Measurements from ENCODE around the gene HAUS3.

The HAUS3 gene

GRCh38 chr4:2262944-2263250 is 21.0 kb upstream of the HAUS3 start:
- no peaks in the 10 kb centered on the region for H3K9me3 ChIP-seq (replicated peaks in 1 of 2; ENCODE audit: control insufficient read depth in 2 of 2, insufficient read depth in 1 of 2, low read depth in 1 of 2, low read length in 2 of 2)
- H2BK5ac ChIP-seq (ENCODE audit: low read length) = peak overlapping the region; percentile 93
- peaks cover 14 to 21% of the 10 kb centered on the region in 2 donors for H3K36me3 ChIP-seq (replicated peaks in 1 of 2; ENCODE audit: control insufficient read depth in 2 of 2, insufficient read depth in 2 of 2, low read length in 2 of 2)
- no CpG with 5 or more reads among the region's 13 CpGs for WGBS, 2 donors (ENCODE audit: extremely low coverage in 2 of 2, insufficient read length in 2 of 2, insufficient replicate concordance in 1 of 2)
- peak overlapping the region; percentile 89 for H3K4me2 ChIP-seq (ENCODE audit: insufficient read depth, low read length, poor library complexity, severe bottlenecking)
- peak overlapping the region; percentile 85 for H2BK15ac ChIP-seq (ENCODE audit: low read length)
- H3K23ac ChIP-seq (ENCODE audit: low read depth, low read length, poor library complexity) = peak overlapping the region; percentile 96
- H4K91ac ChIP-seq (ENCODE audit: low read depth, low read length, poor library complexity) = peak overlapping the region; percentile 92
- peak overlapping the region; percentile 99 for H3K18ac ChIP-seq (ENCODE audit: low read length)
- H3K9ac ChIP-seq (ENCODE audit: low read depth, low read length, poor library complexity) = peak overlapping the region; percentile 90
- H3K79me1 ChIP-seq (ENCODE audit: low read depth, low read length) = peaks cover 33% of the 10 kb centered on the region
- H3K4me3 ChIP-seq (ENCODE audit: low read length in 2 of 2) = peak overlapping the region; percentile 76 to 85
- peaks cover 0 to 25% (median 0%) of the 10 kb centered on the region in 3 experiments for H3K27me3 ChIP-seq (ENCODE audit: control insufficient read depth in 3 of 3, insufficient read depth in 3 of 3, low read depth in 1 of 3, low read length in 3 of 3)
- H3K27ac ChIP-seq (replicated peaks; ENCODE audit: low read length) = peak overlapping the region; percentile 90
- H2BK120ac ChIP-seq (ENCODE audit: low read depth, low read length) = peak overlapping the region; percentile 97
- peak overlapping the region; percentile 65 for H4K8ac ChIP-seq (ENCODE audit: low read depth, low read length)
- peaks cover 16 to 21% of the 10 kb centered on the region in 2 donors for H3K4me1 ChIP-seq (ENCODE audit: control insufficient read depth in 2 of 2, insufficient read depth in 1 of 2, low read depth in 1 of 2, low read length in 2 of 2)
- H3K4ac ChIP-seq (ENCODE audit: low read length) = peak overlapping the region; percentile 93
- H2AK5ac ChIP-seq (ENCODE audit: low read depth, low read length) = peak overlapping the region; percentile 97
- peak overlapping the region; percentile 84 for H2BK12ac ChIP-seq (ENCODE audit: low read length)
- H3K14ac ChIP-seq (ENCODE audit: low read length) = peak overlapping the region; percentile 71
- peak overlapping the region; percentile 100 for H2AFZ ChIP-seq (ENCODE audit: low read length)
- DNase-seq (ENCODE audit: low spot score) = no peak

- Histone ChIP-seq H2AK5ac (ENCODE audit: low read depth, low read length) (peak overlapping the region; percentile 97), H3K9me3 (replicated peaks in 1 of 2; ENCODE audit: control insufficient read depth in 2 of 2, insufficient read depth in 1 of 2, low read depth in 1 of 2, low read length in 2 of 2) (no peaks in the 10 kb centered on the region), H3K4me2 (ENCODE audit: insufficient read depth, low read length, poor library complexity, severe bottlenecking) (peak overlapping the region; percentile 89), H2BK5ac (ENCODE audit: low read length) (peak overlapping the region; percentile 93), H2BK12ac (ENCODE audit: low read length) (peak overlapping the region; percentile 84), H3K27me3 (ENCODE audit: control insufficient read depth in 3 of 3, insufficient read depth in 3 of 3, low read depth in 1 of 3, low read length in 3 of 3) (peaks cover 0 to 22% (median 0%) of the 10 kb centered on the region in 3 experiments), H3K4me1 (ENCODE audit: control insufficient read depth in 2 of 2, insufficient read depth in 1 of 2, low read depth in 1 of 2, low read length in 2 of 2) (peaks cover 16 to 21% of the 10 kb centered on the region in 2 donors), H2BK120ac (ENCODE audit: low read depth, low read length) (peak overlapping the region; percentile 97), H3K14ac (ENCODE audit: low read length) (peak overlapping the region; percentile 71), H3K4me3 (ENCODE audit: low read length in 2 of 2) (peak overlapping the region; percentile 79 to 85), H4K8ac (ENCODE audit: low read depth, low read length) (peak overlapping the region; percentile 65), H3K23ac (ENCODE audit: low read depth, low read length, poor library complexity) (peak overlapping the region; percentile 98), H3K18ac (ENCODE audit: low read length) (peak overlapping the region; percentile 99), H3K4ac (ENCODE audit: low read length) (peak overlapping the region; percentile 93), H3K9ac (ENCODE audit: low read depth, low read length, poor library complexity) (peak overlapping the region; percentile 90), H3K27ac (replicated peaks; ENCODE audit: low read length) (peak overlapping the region; percentile 90), H4K91ac (ENCODE audit: low read depth, low read length, poor library complexity) (peak overlapping the region; percentile 92), H2BK15ac (ENCODE audit: low read length) (peak overlapping the region; percentile 85), H3K79me1 (ENCODE audit: low read depth, low read length) (peaks cover 36% of the 10 kb centered on the region), H2AFZ (ENCODE audit: low read length) (peak overlapping the region; percentile 100), H3K36me3 (replicated peaks in 1 of 2; ENCODE audit: control insufficient read depth in 2 of 2, insufficient read depth in 2 of 2, low read length in 2 of 2) (peaks cover 18 to 26% of the 10 kb centered on the region in 2 donors)
- whole genome bisulfite sequencing, 2 donors (ENCODE audit: extremely low coverage in 2 of 2, insufficient read length in 2 of 2, insufficient replicate concordance in 1 of 2) = no CpG with 5 or more reads among the region's 98 CpGs
- peak; percentile 99 for DNase-seq (ENCODE audit: low spot score)
Observed at GRCh38 chr4:2262145-2262943, 20.4 kb upstream of the HAUS3 start.

GRCh38 chr4:2261853-2262144 is 19.9 kb upstream of the HAUS3 start, which contains the start of gene MXD4:
MXD4 (minus strand) TSS chr4:2262109; CDS start chr4:2261980, 129 bp downstream.
- H4K8ac ChIP-seq (ENCODE audit: low read depth, low read length) = peak within 1 kb of the TSS; percentile 65
- H2BK120ac ChIP-seq (ENCODE audit: low read depth, low read length) = peak within 1 kb of the TSS; percentile 97
- no peak for DNase-seq (ENCODE audit: low spot score)
- peaks cover 0 to 22% (median 0%) of the 10 kb centered on the region in 3 experiments for H3K27me3 ChIP-seq (ENCODE audit: control insufficient read depth in 3 of 3, insufficient read depth in 3 of 3, low read depth in 1 of 3, low read length in 3 of 3)
- H3K23ac ChIP-seq (ENCODE audit: low read depth, low read length, poor library complexity) = peak within 1 kb of the TSS; percentile 98
- H3K18ac ChIP-seq (ENCODE audit: low read length) = peak within 1 kb of the TSS; percentile 99
- peak within 1 kb of the TSS; percentile 90 for H3K27ac ChIP-seq (replicated peaks; ENCODE audit: low read length)
- peak within 1 kb of the TSS; percentile 84 for H2BK12ac ChIP-seq (ENCODE audit: low read length)
- H3K4me2 ChIP-seq (ENCODE audit: insufficient read depth, low read length, poor library complexity, severe bottlenecking) = peak within 1 kb of the TSS; percentile 89
- H2AFZ ChIP-seq (ENCODE audit: low read length) = peak within 1 kb of the TSS; percentile 100
- peak within 1 kb of the TSS; percentile 85 for H2BK15ac ChIP-seq (ENCODE audit: low read length)
- H3K4me1 ChIP-seq (ENCODE audit: control insufficient read depth in 2 of 2, insufficient read depth in 1 of 2, low read depth in 1 of 2, low read length in 2 of 2) = peaks cover 16 to 21% of the 10 kb centered on the region in 2 donors
- no peaks in the 10 kb centered on the region for H3K9me3 ChIP-seq (replicated peaks in 1 of 2; ENCODE audit: control insufficient read depth in 2 of 2, insufficient read depth in 1 of 2, low read depth in 1 of 2, low read length in 2 of 2)
- H3K4ac ChIP-seq (ENCODE audit: low read length) = peak within 1 kb of the TSS; percentile 93
- peak within 1 kb of the TSS; percentile 97 for H3K9ac ChIP-seq (ENCODE audit: low read depth, low read length, poor library complexity)
- peaks cover 18 to 28% of the 10 kb centered on the region in 2 donors for H3K36me3 ChIP-seq (replicated peaks in 1 of 2; ENCODE audit: control insufficient read depth in 2 of 2, insufficient read depth in 2 of 2, low read length in 2 of 2)
- H3K14ac ChIP-seq (ENCODE audit: low read length) = peak within 1 kb of the TSS; percentile 82
- peak within 1 kb of the TSS; percentile 97 for H2AK5ac ChIP-seq (ENCODE audit: low read depth, low read length)
- WGBS, 2 donors (ENCODE audit: extremely low coverage in 2 of 2, insufficient read length in 2 of 2, insufficient replicate concordance in 1 of 2) = no CpG with 5 or more reads among the region's 46 CpGs
- peak within 1 kb of the TSS; percentile 92 for H4K91ac ChIP-seq (ENCODE audit: low read depth, low read length, poor library complexity)
- H3K79me1 ChIP-seq (ENCODE audit: low read depth, low read length) = peaks cover 41% of the 10 kb centered on the region
- H2BK5ac ChIP-seq (ENCODE audit: low read length) = peak within 1 kb of the TSS; percentile 93
- peak within 1 kb of the TSS; percentile 79 to 97 for H3K4me3 ChIP-seq (ENCODE audit: low read length in 2 of 2)

All from neuronal stem cell (in vitro differentiated cells).